ENCODE data around the gene MACF1. TPM values are rescaled to one million over a fixed set of nuclear protein-coding genes. Genes with fewer than 3 reads are reported as not detected.

The MACF1 gene
- total RNA-seq, 1 experiment from 2014 or later: 190 TPM

GRCh38 chr1:39397487-39397886 lies 193.0 kb downstream of the MACF1 start:
- DNase-seq: no peak
- Histone ChIP-seq H3K56ac (ENCODE audit: insufficient read length, low read depth, low read length) (no peak overlapping the region), H2BK15ac (ENCODE audit: low read depth, low read length) (no peak overlapping the region), H4K20me1 (ENCODE audit: control insufficient read depth, insufficient read depth, insufficient read length) (no peaks in the 10 kb centered on the region), H2BK20ac (ENCODE audit: low read depth, low read length, poor library complexity, severe bottlenecking) (no peak overlapping the region), H3K79me1 (ENCODE audit: insufficient read depth, low read depth, low read length, poor library complexity, severe bottlenecking) (no peaks in the 10 kb centered on the region), H3T11ph (ENCODE audit: low read length) (no peak overlapping the region), H4K5ac (ENCODE audit: insufficient read length, low read depth, low read length) (no peak overlapping the region), H3K18ac (ENCODE audit: insufficient read length, low read depth, low read length) (no peak overlapping the region), H3K79me2 (ENCODE audit: insufficient read depth, low read length) (peaks cover 8% of the 10 kb centered on the region), H2BK120ac (ENCODE audit: low read depth, low read length, poor library complexity, severe bottlenecking) (no peak overlapping the region), H2BK12ac (ENCODE audit: insufficient read length, low read depth, low read length) (no peak overlapping the region), H3K23me2 (ENCODE audit: insufficient read length, low read depth, low read length, poor library complexity, severe bottlenecking) (no peaks in the 10 kb centered on the region), H3K23ac (ENCODE audit: insufficient read length, low read depth, low read length) (no peak overlapping the region), H2AK5ac (ENCODE audit: insufficient read length, low read length) (no peak overlapping the region), H3K4me1 (ENCODE audit: insufficient read depth, low read length) (peaks cover 6% of the 10 kb centered on the region; the same call in 1 of the 2 replicates), H2AFZ (ENCODE audit: low read length) (no peak overlapping the region), H3K27me3 (ENCODE audit: insufficient read depth, low read length) (no peaks in the 10 kb centered on the region), H3K9ac (ENCODE audit: extremely low read depth, insufficient read length, low read length) (no peak overlapping the region), H3K27ac (ENCODE audit: insufficient read length, low read depth, low read length) (no peak overlapping the region), H3K9me3 (ENCODE audit: control insufficient read depth, low read depth, low read length) (no peaks in the 10 kb centered on the region), H3K4ac (ENCODE audit: low read depth, low read length) (no peak overlapping the region), H4K91ac (ENCODE audit: insufficient read length, low read depth, low read length) (no peak overlapping the region), H2BK5ac (ENCODE audit: insufficient read length, low read length) (no peak overlapping the region), H3K14ac (ENCODE audit: insufficient read depth, low read length) (no peak overlapping the region), H4K8ac (replicated peaks; ENCODE audit: insufficient read length, low read depth, low read length) (no peak overlapping the region), H3K4me2 (ENCODE audit: insufficient read depth, insufficient read length, low read length) (no peak overlapping the region)
- H3K9me3 Mint-ChIP-seq: no peaks in the 10 kb centered on the region
- no CpG with 5 or more reads among the region's 5 CpGs for WGBS (ENCODE audit: extremely low coverage, insufficient read length, low lambda C conversion rate)
- TF ChIP-seq, protein P1, sequence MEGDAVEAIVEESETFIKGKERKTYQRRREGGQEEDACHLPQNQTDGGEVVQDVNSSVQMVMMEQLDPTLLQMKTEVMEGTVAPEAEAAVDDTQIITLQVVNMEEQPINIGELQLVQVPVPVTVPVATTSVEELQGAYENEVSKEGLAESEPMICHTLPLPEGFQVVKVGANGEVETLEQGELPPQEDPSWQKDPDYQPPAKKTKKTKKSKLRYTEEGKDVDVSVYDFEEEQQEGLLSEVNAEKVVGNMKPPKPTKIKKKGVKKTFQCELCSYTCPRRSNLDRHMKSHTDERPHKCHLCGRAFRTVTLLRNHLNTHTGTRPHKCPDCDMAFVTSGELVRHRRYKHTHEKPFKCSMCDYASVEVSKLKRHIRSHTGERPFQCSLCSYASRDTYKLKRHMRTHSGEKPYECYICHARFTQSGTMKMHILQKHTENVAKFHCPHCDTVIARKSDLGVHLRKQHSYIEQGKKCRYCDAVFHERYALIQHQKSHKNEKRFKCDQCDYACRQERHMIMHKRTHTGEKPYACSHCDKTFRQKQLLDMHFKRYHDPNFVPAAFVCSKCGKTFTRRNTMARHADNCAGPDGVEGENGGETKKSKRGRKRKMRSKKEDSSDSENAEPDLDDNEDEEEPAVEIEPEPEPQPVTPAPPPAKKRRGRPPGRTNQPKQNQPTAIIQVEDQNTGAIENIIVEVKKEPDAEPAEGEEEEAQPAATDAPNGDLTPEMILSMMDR (conservative IDR thresholded peaks at IDR 0.05): no peak
- H3K36me3 Mint-ChIP-seq (ENCODE audit: insufficient read depth in 1 of 3, low read depth in 3 of 3): no peaks in the 10 kb centered on the region; a peak in 1 of 7 replicates
- H3K4me1 Mint-ChIP-seq: peaks cover 28 to 39% of the 10 kb centered on the region in 2 experiments
- no peak overlapping the region for H3K4me3 Mint-ChIP-seq
- H3K27me3 Mint-ChIP-seq (ENCODE audit: low read depth): no peaks in the 10 kb centered on the region
- H3K27ac Mint-ChIP-seq: no peak overlapping the region
